ENCODE results near the gene KIT.

The KIT gene

GRCh38 chr4:54714631-54715030, 56.9 kb downstream of the KIT start:
- H3K27me3 ChIP-seq (replicated peaks; ENCODE audit: control insufficient read depth, insufficient read depth, low read length) = no peaks in the 10 kb centered on the region
- TF ChIP-seq CTCF (IDR thresholded peaks at IDR 0.05; ENCODE audit: insufficient read depth, low read length, poor library complexity, severe bottlenecking) = no peak
- DNase-seq (ENCODE audit: extremely low read depth, insufficient read length) = no peak
- H3K4me3 ChIP-seq (replicated peaks; ENCODE audit: low read depth, low read length) = no peak overlapping the region
- H3K36me3 ChIP-seq (ENCODE audit: control insufficient read depth, insufficient read depth, low read length) = no peaks in the 10 kb centered on the region

GRCh38 chr4:54716478-54717065, 58.8 kb downstream of the KIT start:
- no peak overlapping the region for H3K4me3 ChIP-seq (replicated peaks; ENCODE audit: low read depth, low read length)
- no peak for TF ChIP-seq CTCF (IDR thresholded peaks at IDR 0.05; ENCODE audit: insufficient read depth, low read length, poor library complexity, severe bottlenecking)
- H3K27me3 ChIP-seq (replicated peaks; ENCODE audit: control insufficient read depth, insufficient read depth, low read length) = no peaks in the 10 kb centered on the region
- no peaks in the 10 kb centered on the region for H3K36me3 ChIP-seq (ENCODE audit: control insufficient read depth, insufficient read depth, low read length)
- no peak for DNase-seq (ENCODE audit: extremely low read depth, insufficient read length)

- Histone ChIP-seq H3K4me3 (replicated peaks; ENCODE audit: low read depth, low read length) (no peak overlapping the region), H3K36me3 (ENCODE audit: control insufficient read depth, insufficient read depth, low read length) (no peaks in the 10 kb centered on the region), H3K27me3 (replicated peaks; ENCODE audit: control insufficient read depth, insufficient read depth, low read length) (no peaks in the 10 kb centered on the region)
- DNase-seq (ENCODE audit: extremely low read depth, insufficient read length) = no peak
- TF ChIP-seq CTCF (IDR thresholded peaks at IDR 0.05; ENCODE audit: insufficient read depth, low read length, poor library complexity, severe bottlenecking) = no peak
These were observed 59.9 kb downstream of the KIT start for GRCh38 chr4:54717694-54718093.

GRCh38 chr4:54719378-54719777, 61.6 kb downstream of the KIT start:
- Histone ChIP-seq H3K36me3 (ENCODE audit: control insufficient read depth, insufficient read depth, low read length) (no peaks in the 10 kb centered on the region), H3K4me3 (replicated peaks; ENCODE audit: low read depth, low read length) (no peak overlapping the region), H3K27me3 (replicated peaks; ENCODE audit: control insufficient read depth, insufficient read depth, low read length) (no peaks in the 10 kb centered on the region)
- no peak for TF ChIP-seq CTCF (IDR thresholded peaks at IDR 0.05; ENCODE audit: insufficient read depth, low read length, poor library complexity, severe bottlenecking)
- no peak for DNase-seq (ENCODE audit: extremely low read depth, insufficient read length)

- no peaks in the 10 kb centered on the region for H3K36me3 ChIP-seq (ENCODE audit: control insufficient read depth, insufficient read depth, low read length)
- no peak overlapping the region for H3K4me3 ChIP-seq (replicated peaks; ENCODE audit: low read depth, low read length)
- DNase-seq (ENCODE audit: extremely low read depth, insufficient read length) = no peak
- H3K27me3 ChIP-seq (replicated peaks; ENCODE audit: control insufficient read depth, insufficient read depth, low read length) = no peaks in the 10 kb centered on the region
- TF ChIP-seq CTCF (IDR thresholded peaks at IDR 0.05; ENCODE audit: insufficient read depth, low read length, poor library complexity, severe bottlenecking) = no peak
These were observed 65.5 kb downstream of the KIT start for GRCh38 chr4:54723220-54723619.

GRCh38 chr4:54723820-54724219, 66.1 kb downstream of the KIT start:
- Histone ChIP-seq H3K36me3 (ENCODE audit: control insufficient read depth, insufficient read depth, low read length) (no peaks in the 10 kb centered on the region), H3K4me3 (replicated peaks; ENCODE audit: low read depth, low read length) (no peak overlapping the region), H3K27me3 (replicated peaks; ENCODE audit: control insufficient read depth, insufficient read depth, low read length) (no peaks in the 10 kb centered on the region)
- TF ChIP-seq CTCF (IDR thresholded peaks at IDR 0.05; ENCODE audit: insufficient read depth, low read length, poor library complexity, severe bottlenecking) = no peak
- DNase-seq (ENCODE audit: extremely low read depth, insufficient read length) = no peak
